ENCODE data around the gene ANKRD6. TPM values are rescaled to one million over a fixed set of nuclear protein-coding genes. Genes with fewer than 3 reads are reported as not detected.

Gene ANKRD6
- total RNA-seq, 4 donors from 2014 or later = 7.7 to 18.5 (median 11.9) TPM

- no peak for TF ChIP-seq CTCF (IDR thresholded peaks at IDR 0.05; ENCODE audit: low read depth)
Observed at GRCh38 chr6:89409461-89410035, 23.4 kb upstream of the ANKRD6 start.

DNA sequence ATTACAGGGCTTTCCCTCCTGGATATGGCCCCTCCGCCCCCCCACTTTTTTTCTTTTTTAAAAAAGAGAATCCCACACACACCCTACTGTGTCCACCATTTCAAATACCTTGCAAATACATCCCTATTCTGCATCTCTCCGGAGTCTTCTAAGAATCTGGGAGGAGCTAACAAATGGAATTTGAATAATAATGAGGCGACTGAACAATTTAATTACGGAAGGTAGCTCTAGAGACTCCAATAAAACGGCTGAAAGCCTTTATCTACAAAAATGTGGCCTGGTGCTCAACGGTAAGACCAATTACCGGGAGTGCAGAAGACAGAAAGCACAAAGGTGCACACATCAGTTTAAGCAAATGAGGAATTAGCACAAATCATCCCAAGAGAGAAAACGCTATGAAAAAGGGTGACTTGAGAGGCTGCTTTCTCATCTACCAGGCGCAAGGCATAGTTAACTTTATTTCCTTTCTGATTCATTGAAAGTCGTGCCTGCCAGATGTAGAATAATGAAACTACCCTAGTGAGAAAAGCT is 22.7 kb upstream of the ANKRD6 start:
- TF ChIP-seq CTCF (IDR thresholded peaks at IDR 0.05; ENCODE audit: low read depth) = no peak

- TF ChIP-seq CTCF (IDR thresholded peaks at IDR 0.05; ENCODE audit: low read depth) = no peak
Observed at GRCh38 chr6:89410788-89411144, 22.2 kb upstream of the ANKRD6 start.

DNA sequence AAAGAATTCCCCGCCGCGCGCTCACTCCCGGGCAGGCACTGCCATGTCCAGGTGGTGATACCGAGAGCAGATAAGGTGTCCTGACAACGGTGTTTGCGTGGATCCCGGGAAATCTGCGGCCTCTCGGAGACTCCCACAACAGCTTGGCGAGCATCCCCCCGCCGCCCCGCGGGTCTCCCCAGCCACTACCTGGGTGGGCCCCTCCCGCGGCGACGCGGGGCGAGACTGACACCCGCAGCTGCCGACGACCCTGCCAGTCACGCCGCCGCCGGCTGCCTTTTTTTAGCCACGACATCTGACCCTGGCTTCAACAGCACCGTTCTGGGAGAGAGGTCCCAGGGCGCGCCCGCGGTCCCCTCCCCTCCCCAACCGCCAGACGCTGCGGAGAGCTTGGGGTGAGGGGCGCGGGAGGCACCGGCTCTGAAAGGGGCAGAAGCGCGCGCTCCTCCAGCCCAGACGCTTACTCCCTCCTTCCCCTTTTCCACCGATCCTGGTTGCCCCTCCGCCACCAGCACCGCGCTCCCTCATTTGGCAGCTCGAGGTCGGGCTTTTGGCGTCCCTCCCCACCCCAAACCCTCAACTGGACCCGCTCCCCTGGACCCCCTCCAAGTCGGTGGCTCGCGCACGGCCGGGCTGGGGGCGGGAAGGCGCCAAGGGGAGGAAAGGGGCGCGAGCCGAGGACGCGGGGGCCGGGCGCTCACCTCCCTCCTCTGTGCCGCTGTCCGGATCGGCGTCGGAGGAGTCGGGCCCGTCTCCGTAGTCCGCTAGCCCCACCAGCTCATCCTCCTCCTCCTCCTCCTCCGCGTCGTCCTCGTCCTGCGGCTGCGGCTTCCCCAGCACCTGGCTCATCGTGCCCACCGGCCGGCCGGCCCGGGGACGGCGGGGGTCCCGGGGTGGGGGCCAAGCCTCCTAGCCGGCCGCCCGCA is 21.5 kb upstream of the ANKRD6 start:
- TF ChIP-seq CTCF (IDR thresholded peaks at IDR 0.05; ENCODE audit: low read depth) = no peak

DNA sequence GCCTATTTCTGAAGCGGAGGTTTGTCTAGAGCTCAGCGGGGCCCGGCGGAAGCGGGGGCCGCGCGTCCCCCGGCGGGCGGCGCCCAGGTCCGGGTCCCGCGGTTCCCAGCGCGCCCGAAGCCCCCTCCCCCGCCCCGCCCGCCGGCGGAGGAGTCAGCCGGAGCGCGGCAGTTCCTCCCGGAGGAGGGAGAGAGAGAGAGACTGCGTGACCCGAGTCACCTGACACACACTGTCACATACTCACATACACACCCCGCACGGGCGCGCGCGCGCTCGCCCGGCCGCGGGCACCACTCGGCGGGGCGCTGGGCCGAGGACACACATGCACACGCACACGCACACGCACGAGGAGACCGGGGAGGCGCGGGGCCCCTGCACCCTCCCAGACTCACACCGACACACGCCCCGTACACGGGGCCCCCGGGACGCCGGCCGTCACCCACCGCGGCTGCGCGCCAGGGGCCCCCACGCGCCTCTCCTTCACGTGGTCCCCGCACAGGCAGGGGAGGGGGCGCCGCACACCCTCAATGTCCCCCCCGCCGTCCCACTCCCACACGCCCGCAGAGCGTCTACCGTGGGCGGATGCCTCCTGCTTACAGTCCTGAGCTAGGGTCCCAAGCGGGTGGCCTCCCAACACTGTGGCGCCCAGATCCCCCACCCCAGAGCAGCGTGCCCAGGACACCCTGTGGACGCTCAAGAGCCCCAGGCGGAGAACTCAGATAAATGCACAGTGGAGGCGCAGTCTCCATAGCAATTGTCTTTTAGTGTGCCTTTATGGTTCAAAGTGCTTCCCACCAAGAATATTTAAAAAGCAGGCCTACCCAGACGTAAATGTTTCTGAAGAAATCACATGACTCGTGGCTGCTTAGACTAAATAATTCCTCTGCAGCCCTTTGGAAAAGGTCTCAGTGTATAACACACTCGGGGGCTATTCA is 20.6 kb upstream of the ANKRD6 start, which contains the start of gene RRAGD:
RRAGD (minus strand) TSS at position 203 of the 935 bp plus-strand sequence. CDS start 280 bp downstream, outside the sequence.
- TF ChIP-seq CTCF (IDR thresholded peaks at IDR 0.05; ENCODE audit: low read depth) = no peak

GRCh38 chr6:89413006-89413400 is 19.9 kb upstream of the ANKRD6 start:
- TF ChIP-seq CTCF (IDR thresholded peaks at IDR 0.05; ENCODE audit: low read depth) = no peak

All from subcutaneous adipose tissue (tissue), 4 donors.